Smooth muscle cell (in vitro differentiated cells): ENCODE measurements around the gene STUB1. TPM values are rescaled to one million over a fixed set of nuclear protein-coding genes. Genes with fewer than 3 reads are reported as not detected.

ENCODE experiments used
- DNase-seq: peaks from one replicate; lab custom pipeline; 2025; ENCODE audit not compliant: unreplicated experiment; lab: John Stamatoyannopoulos, UW
- H2AFZ ChIP-seq: fragments of 200-600 bp; sonication (generic); 2 replicates; pipeline ENCODE4 v1.6.0; 2016; ENCODE audit warnings: antibody characterized with exemption, low read depth, mild to moderate bottlenecking
- H3F3A ChIP-seq: fragments of 200-600 bp; sonication (generic); 2 replicates; pipeline ENCODE4 v1.6.0; 2017; ENCODE audit warnings: antibody characterized with exemption, low read depth
- H3K27ac ChIP-seq: fragments of 200-600 bp; sonication (generic); 2 replicates; pipeline ENCODE4 v1.5.1; 2016; ENCODE audit warnings: low read depth, mild to moderate bottlenecking
- H3K27me3 ChIP-seq: fragments of 200-600 bp; sonication (generic); 2 replicates; pipeline ENCODE4 v1.6.1; 2016; ENCODE audit warnings: low read depth, mild to moderate bottlenecking
- H3K36me3 ChIP-seq: fragments of 200-600 bp; sonication (generic); 2 replicates; pipeline ENCODE4 v1.5.1; 2016; ENCODE audit warnings: low read depth
- H3K4me1 ChIP-seq: fragments of 200-600 bp; sonication (generic); 2 replicates; pipeline ENCODE4 v1.5.1; 2016; ENCODE audit warnings: low read depth
- H3K4me2 ChIP-seq: fragments of 200-600 bp; sonication (generic); 2 replicates; pipeline ENCODE4 v1.6.0; 2016; ENCODE audit warnings: mild to moderate bottlenecking
- H3K4me3 ChIP-seq: fragments of 200-600 bp; sonication (generic); 2 replicates; pipeline ENCODE4 v1.5.1; 2016; ENCODE audit warnings: mild to moderate bottlenecking
- H3K79me2 ChIP-seq: fragments of 200-600 bp; sonication (generic); 2 replicates; pipeline ENCODE4 v1.6.0; 2016; ENCODE audit warnings: low read depth, mild to moderate bottlenecking
- H3K9ac ChIP-seq: fragments of 200-600 bp; sonication (generic); 2 replicates; pipeline ENCODE4 v1.6.0; 2016; ENCODE audit warnings: low read depth
- H3K9me3 ChIP-seq: fragments of 200-600 bp; sonication (generic); replicated peaks from 2 replicates; pipeline ENCODE4 v1.5.1; 2016; ENCODE audit warnings: low read depth
- H4K20me1 ChIP-seq: fragments of 200-600 bp; sonication (generic); 2 replicates; pipeline ENCODE4 v1.6.0; 2016; ENCODE audit warnings: low read depth
- CTCF ChIP-seq: fragments of 200-600 bp; sonication (generic); IDR thresholded peaks from 2 replicates; pipeline ENCODE4 v1.5.1; 2017; ENCODE audit warnings: borderline replicate concordance, mild to moderate bottlenecking, antibody characterized with exemption; ENCODE audit not compliant: insufficient read depth, poor library complexity, severe bottlenecking
- WGBS: methylation state at CpG from one replicate; pipeline ENCODE4 v1.1.7; 2016; ENCODE audit warnings: low lambda C conversion rate; 5-methylcytosine and 5-hydroxymethylcytosine counted together
- polyA plus RNA-seq: library from polyadenylated mRNA; unstranded; fragments of >200 nt; fragmentation: Nextera tagmentation; extraction: Ambion mirVana; gene quantifications from 2 replicates; pipeline ENCODE4 v1.2.1, GENCODE V29; 2016
- total RNA-seq: library from RNA; depleted of rRNA; stranded (reverse); fragments of >200 nt; gene quantifications from 2 replicates; pipeline ENCODE4 v1.2.3, GENCODE V29; 2014

The STUB1 gene
- total and polyA plus RNA-seq, 2 experiments from 2014 or later = 99.0 to 196 TPM

GRCh38 chr16:708019-708418 is 27.8 kb downstream of the STUB1 start:
- TF ChIP-seq CTCF = no peak
- H3K27me3 ChIP-seq = peaks cover 59% of the 10 kb centered on the region
- WGBS = 61% methylated on average over 3 of the region's 3 CpGs

GRCh38 chr16:708959-709358 is 28.7 kb downstream of the STUB1 start:
- Histone ChIP-seq H2AFZ (no peak overlapping the region), H3K4me1 (peaks cover 4% of the 10 kb centered on the region), H3K27me3 (peaks cover 49% of the 10 kb centered on the region), H3K4me3 (no peak overlapping the region), H3K27ac (no peak overlapping the region), H3K9me3 (no peaks in the 10 kb centered on the region), H3K79me2 (no peaks in the 10 kb centered on the region), H4K20me1 (no peaks in the 10 kb centered on the region), H3K9ac (no peak overlapping the region), H3K4me2 (no peak overlapping the region), H3K36me3 (no peaks in the 10 kb centered on the region), H3F3A (no peaks in the 10 kb centered on the region)
- 59% methylated on average over 4 of the region's 4 CpGs for WGBS
- TF ChIP-seq CTCF = no peak
- DNase-seq = no peak

More at GRCh38 chr16:708019-708418, 27.8 kb downstream of the STUB1 start:
- no peak for DNase-seq
- H3K27ac ChIP-seq = no peak overlapping the region
- H3K4me3 ChIP-seq = no peak overlapping the region
- no peaks in the 10 kb centered on the region for H3K36me3 ChIP-seq
- H3K9me3 ChIP-seq = no peaks in the 10 kb centered on the region
- H3K4me1 ChIP-seq = peaks cover 4% of the 10 kb centered on the region
- H2AFZ ChIP-seq = no peak overlapping the region
- H3K9ac ChIP-seq = no peak overlapping the region
- H3K79me2 ChIP-seq = no peaks in the 10 kb centered on the region
- no peaks in the 10 kb centered on the region for H4K20me1 ChIP-seq
- no peak overlapping the region for H3K4me2 ChIP-seq
- H3F3A ChIP-seq = no peaks in the 10 kb centered on the region

- 60% methylated on average over 29 of the region's 30 CpGs for WGBS
These were observed 29.6 kb downstream of the STUB1 start for GRCh38 chr16:709566-710499.

More at GRCh38 chr16:709566-710499, 29.6 kb downstream of the STUB1 start:
- H3F3A ChIP-seq = no peaks in the 10 kb centered on the region
- no peaks in the 10 kb centered on the region for H4K20me1 ChIP-seq
- no peaks in the 10 kb centered on the region for H3K36me3 ChIP-seq
- H3K4me3 ChIP-seq = no peak overlapping the region
- H3K9me3 ChIP-seq = no peaks in the 10 kb centered on the region
- H2AFZ ChIP-seq = no peak overlapping the region
- peak; percentile 16 for DNase-seq
- peaks cover 8% of the 10 kb centered on the region for H3K4me1 ChIP-seq
- H3K9ac ChIP-seq = no peak overlapping the region
- no peak for TF ChIP-seq CTCF
- H3K27ac ChIP-seq = no peak overlapping the region
- no peak overlapping the region for H3K4me2 ChIP-seq
- no peaks in the 10 kb centered on the region for H3K79me2 ChIP-seq
- H3K27me3 ChIP-seq = peaks cover 41% of the 10 kb centered on the region
